H4 (cell line): Measurements from ENCODE around the gene CHST13. TPM values are rescaled to one million over a fixed set of nuclear protein-coding genes. Genes with fewer than 3 reads are reported as not detected.

Experiments used
- total RNA-seq: library from RNA; depleted of rRNA; stranded (reverse); fragments of >200 nt; shearing (Covaris generic); gene quantifications from 2 replicates; pipeline ENCODE4 v1.2.3, GENCODE V29; 2014; rRNA removed

Gene CHST13
- total RNA-seq, 1 experiment from 2014 or later = 0.37 TPM

Other genes starting within 250 kb of the CHST13 start
- gene KLF15, start 166.7 kb upstream of the CHST13 start, total RNA-seq = 1.1 and 1.6 TPM in 2 replicates
- gene CFAP100, start 129.2 kb upstream of the CHST13 start, total RNA-seq = not detected in 2 replicates
- 6.6 and 12.2 TPM in 2 replicates for gene ZXDC, start 48.3 kb upstream of the CHST13 start, total RNA-seq
- gene UROC1, start 6.4 kb upstream of the CHST13 start, total RNA-seq = not detected in 2 replicates
- not detected in 2 replicates for gene C3orf22, start 34.8 kb downstream of the CHST13 start, total RNA-seq
- 11.6 and 14.4 TPM in 2 replicates for gene TXNRD3, start 131.0 kb downstream of the CHST13 start, total RNA-seq
- gene CHCHD6, start 180.1 kb downstream of the CHST13 start, total RNA-seq = 12.5 and 16.5 TPM in 2 replicates